Keratinocyte (primary cell): ENCODE data around the gene CACNA1H. TPM values are rescaled to one million over a fixed set of nuclear protein-coding genes. Genes with fewer than 3 reads are reported as not detected.

Experiments
- DNase-seq: peaks from one replicate; pipeline ENCODE4 v3.0.0-alpha.2; 2011; ENCODE audit warnings: low read depth, missing footprints, low spot score
- FAIRE-seq: peaks from 2 replicates; lab custom pipeline; 2011; peaks lifted over from hg19 to GRCh38; lab: Jason Lieb, UNC
- H2AFZ ChIP-seq: 2 replicates; pipeline ENCODE4 v1.6.0; 2012; ENCODE audit warnings: low read length, control low read depth, inconsistent platforms; ENCODE audit not compliant: control insufficient read depth
- H3K27ac ChIP-seq: 2 replicates; pipeline ENCODE4 v1.5.1; 2011; ENCODE audit warnings: low read length; ENCODE audit not compliant: control insufficient read depth, insufficient read depth
- H3K27me3 ChIP-seq: 3 replicates; pipeline ENCODE4 v1.6.0; 2011; ENCODE audit warnings: low read length; ENCODE audit not compliant: control insufficient read depth, insufficient read depth; ENCODE audit errors: extremely low read depth
- H3K36me3 ChIP-seq, 2 experiments: 2 replicates in 1 of 2; 3 replicates in 1 of 2; pipeline ENCODE4 v1.5.1; 2011; ENCODE audit warnings: low read length in 2 of 2, mild to moderate bottlenecking in 1 of 2; ENCODE audit not compliant: control insufficient read depth in 2 of 2, insufficient read depth in 2 of 2; ENCODE audit errors: extremely low read depth in 1 of 2
- H3K4me1 ChIP-seq: 3 replicates; pipeline ENCODE4 v1.5.1; 2011; ENCODE audit warnings: low read length; ENCODE audit not compliant: control insufficient read depth, insufficient read depth; ENCODE audit errors: extremely low read depth
- H3K4me2 ChIP-seq: 3 replicates; pipeline ENCODE4 v1.6.0; 2011; ENCODE audit warnings: low read depth, low read length; ENCODE audit not compliant: control insufficient read depth, insufficient read depth; ENCODE audit errors: extremely low read depth
- H3K4me3 ChIP-seq, 3 experiments: fragments of 200-600 bp in 1 of 3; sonication (generic) in 1 of 3; 2 replicates in 2 of 3; 3 replicates in 1 of 3; pipeline ENCODE4 v1.5.1; 2011 to 2016; ENCODE audit warnings: low read length in 3 of 3, mild to moderate bottlenecking in 3 of 3, control low read depth in 2 of 3, inconsistent platforms in 1 of 3, low read depth in 1 of 3, mixed read lengths in 1 of 3, mixed run types in 1 of 3, moderate library complexity in 1 of 3; ENCODE audit not compliant: control insufficient read depth in 2 of 3, insufficient read depth in 2 of 3; ENCODE audit errors: extremely low read depth in 1 of 3
- H3K79me2 ChIP-seq: 2 replicates; pipeline ENCODE4 v1.6.0; 2012; ENCODE audit warnings: low read length; ENCODE audit not compliant: control insufficient read depth, insufficient read depth
- H3K9ac ChIP-seq: 3 replicates; pipeline ENCODE4 v1.6.0; 2011; ENCODE audit warnings: low read length; ENCODE audit not compliant: control insufficient read depth, insufficient read depth; ENCODE audit errors: extremely low read depth
- H3K9me1 ChIP-seq: 3 replicates; pipeline ENCODE4 v1.6.0; 2011; ENCODE audit warnings: low read length; ENCODE audit not compliant: control insufficient read depth, insufficient read depth; ENCODE audit errors: extremely low read depth
- H3K9me3 ChIP-seq: 2 replicates; pipeline ENCODE4 v1.5.1; 2012; ENCODE audit warnings: low read depth, low read length; ENCODE audit not compliant: control insufficient read depth
- H4K20me1 ChIP-seq: 3 replicates; pipeline ENCODE4 v1.6.0; 2011; ENCODE audit warnings: low read length; ENCODE audit not compliant: control insufficient read depth, insufficient read depth; ENCODE audit errors: extremely low read depth
- CTCF ChIP-seq, 3 experiments: IDR thresholded peaks in 1 of 3; conservative IDR thresholded peaks in 1 of 3; optimal IDR thresholded peaks in 1 of 3; 2 replicates in 2 of 3; 3 replicates in 1 of 3; pipeline versions ENCODE3 to v1.5.1; 2011; ENCODE audit warnings: low read length in 3 of 3, mild to moderate bottlenecking in 3 of 3, moderate library complexity in 2 of 3, control low read depth in 1 of 3, inconsistent platforms in 1 of 3; ENCODE audit not compliant: insufficient read depth in 2 of 3; ENCODE audit errors: extremely low read depth in 1 of 3
- EZH2 ChIP-seq: IDR thresholded peaks from one replicate; pipeline ENCODE4 v1.6.1; 2012; ENCODE audit warnings: inconsistent platforms, mild to moderate bottlenecking, low read length, moderate library complexity
- dilution Hi-C: fragments of 300-500 bp; cut with MboI; formaldehyde crosslinking; loops from one replicate; pipeline ENCODE4 v1.7.0; 2020; ENCODE audit warnings: low sequenced_read_pairs; ENCODE audit not compliant: extremely low pct_ligation_motif_present
- polyA plus RNA-seq, 5 experiments: library from polyadenylated mRNA; depleted of rRNA in 3 of 5; stranded (reverse) in 3 of 5; stranded (forward) in 1 of 5; unstranded in 1 of 5; fragments of >200 nt; gene quantifications; 1 replicate in 1 of 5; 2 replicates in 3 of 5; 3 replicates in 1 of 5; pipeline versions ENCODE4 v1.2.1 to v1.2.3, GENCODE V29; 2011 to 2012; ENCODE audit warnings: missing spikeins in 2 of 5, low read depth in 1 of 5, low replicate concordance in 1 of 5

The CACNA1H gene
- polyA plus RNA-seq, 1 donor (not counting 4 experiments of a cell fraction or from before 2014, with no cell fraction given): not detected

- no peaks in the 10 kb centered on the region for H3K9me3 ChIP-seq
- no peaks in the 10 kb centered on the region for H3K4me1 ChIP-seq
- no peak for DNase-seq
- dilution Hi-C loops: no loop called here
- H3K27me3 ChIP-seq: no peaks in the 10 kb centered on the region
- FAIRE-seq: no peak
- H3K4me3 ChIP-seq: no peak overlapping the region
- no peak overlapping the region for H3K27ac ChIP-seq
- H3K9me1 ChIP-seq: no peaks in the 10 kb centered on the region
- no peaks in the 10 kb centered on the region for H4K20me1 ChIP-seq
- H3K36me3 ChIP-seq: no peaks in the 10 kb centered on the region
- no peak overlapping the region for H3K4me2 ChIP-seq
- H3K79me2 ChIP-seq: no peaks in the 10 kb centered on the region
- no peak overlapping the region for H3K9ac ChIP-seq
- no peak overlapping the region for H2AFZ ChIP-seq
- TF ChIP-seq EZH2: no peak
- TF ChIP-seq CTCF (optimal IDR thresholded peaks at IDR 0.05 in 1 of 3, IDR thresholded peaks at IDR 0.05 in 1 of 3, conservative IDR thresholded peaks at IDR 0.05 in 1 of 3; ENCODE audit: extremely low read depth in 1 of 3, insufficient read depth in 2 of 3, low read length in 3 of 3): no peak
Observed at GRCh38 chr16:1193825-1194581, 41.1 kb downstream of the CACNA1H start.

- FAIRE-seq: no peak
- Histone ChIP-seq H4K20me1 (no peaks in the 10 kb centered on the region), H3K9me3 (peaks cover 4% of the 10 kb centered on the region), H3K36me3 (no peaks in the 10 kb centered on the region), H3K9ac (no peak overlapping the region), H3K27ac (no peak overlapping the region), H3K27me3 (no peaks in the 10 kb centered on the region), H3K4me3 (no peak overlapping the region), H3K4me1 (no peaks in the 10 kb centered on the region), H2AFZ (no peak overlapping the region), H3K79me2 (no peaks in the 10 kb centered on the region), H3K4me2 (no peak overlapping the region), H3K9me1 (no peaks in the 10 kb centered on the region)
- TF ChIP-seq EZH2 (no peak), CTCF (optimal IDR thresholded peaks at IDR 0.05 in 1 of 3, IDR thresholded peaks at IDR 0.05 in 1 of 3, conservative IDR thresholded peaks at IDR 0.05 in 1 of 3; ENCODE audit: extremely low read depth in 1 of 3, insufficient read depth in 2 of 3, low read length in 3 of 3) (peak in 2 of 3 experiments; percentile 41 to 58)
- dilution Hi-C loops: no loop called here
- DNase-seq: no peak
Observed at GRCh38 chr16:1194665-1195392, 41.9 kb downstream of the CACNA1H start.
